H9 (cell line): ENCODE measurements around the gene ASPG. TPM values are rescaled to one million over a fixed set of nuclear protein-coding genes. Genes with fewer than 3 reads are reported as not detected.
A peak's percentile ranks its signal among the peaks of the same experiment; 100 is the strongest.

Experiments
- DNase-seq: peaks from one replicate; pipeline ENCODE4 v3.0.0-alpha.2; 2017
- H2AFZ ChIP-seq: one replicate; pipeline ENCODE4 v1.6.1; 2013; ENCODE audit warnings: mild to moderate bottlenecking, low read length, control low read depth, moderate library complexity
- H2AK5ac ChIP-seq: 2 replicates; pipeline ENCODE4 v1.6.1; 2013; ENCODE audit warnings: low read length, control low read depth, mixed read lengths; ENCODE audit not compliant: insufficient read length
- H2BK120ac ChIP-seq: one replicate; pipeline ENCODE4 v1.6.1; 2013; ENCODE audit warnings: low read depth, mild to moderate bottlenecking, low read length, control low read depth, inconsistent platforms; ENCODE audit not compliant: poor library complexity, severe bottlenecking
- H2BK12ac ChIP-seq: 2 replicates; pipeline ENCODE4 v1.6.1; 2013; ENCODE audit warnings: low read length, control low read depth, mixed read lengths, low read depth; ENCODE audit not compliant: insufficient read length
- H2BK15ac ChIP-seq: 2 replicates; pipeline ENCODE4 v1.6.1; 2013; ENCODE audit warnings: low read depth, low read length, control low read depth
- H2BK20ac ChIP-seq: one replicate; pipeline ENCODE4 v1.6.1; 2013; ENCODE audit warnings: low read depth, mild to moderate bottlenecking, low read length, control low read depth, inconsistent platforms; ENCODE audit not compliant: poor library complexity, severe bottlenecking
- H2BK5ac ChIP-seq: 2 replicates; pipeline ENCODE4 v1.6.1; 2013; ENCODE audit warnings: low read length, control low read depth, mixed read lengths; ENCODE audit not compliant: insufficient read length
- H3K14ac ChIP-seq: 2 replicates; pipeline ENCODE4 v1.6.1; 2013; ENCODE audit warnings: low read length, control low read depth; ENCODE audit not compliant: insufficient read depth
- H3K18ac ChIP-seq: 2 replicates; pipeline ENCODE4 v1.6.1; 2013; ENCODE audit warnings: low read depth, mild to moderate bottlenecking, mixed read lengths, low read length, control low read depth; ENCODE audit not compliant: insufficient read length
- H3K23ac ChIP-seq: 2 replicates; pipeline ENCODE4 v1.6.1; 2013; ENCODE audit warnings: low read length, control low read depth, mixed read lengths, low read depth; ENCODE audit not compliant: insufficient read length
- H3K23me2 ChIP-seq: 2 replicates; pipeline ENCODE4 v1.6.1; 2013; ENCODE audit warnings: low read depth, mild to moderate bottlenecking, mixed read lengths, low read length, control low read depth; ENCODE audit not compliant: insufficient read length, poor library complexity, severe bottlenecking
- H3K27ac ChIP-seq: 2 replicates; pipeline ENCODE4 v1.5.1; 2013; ENCODE audit warnings: low read length, control low read depth, mixed read lengths, low read depth; ENCODE audit not compliant: insufficient read length
- H3K27me3 ChIP-seq: 2 replicates; pipeline ENCODE4 v1.6.1; 2013; ENCODE audit warnings: low read length, control low read depth, inconsistent platforms; ENCODE audit not compliant: insufficient read depth
- H3K4ac ChIP-seq: 2 replicates; pipeline ENCODE4 v1.6.1; 2013; ENCODE audit warnings: low read depth, mild to moderate bottlenecking, control low read depth, inconsistent platforms, low read length, moderate library complexity
- H3K4me1 ChIP-seq: 2 replicates; pipeline ENCODE4 v1.6.1; 2013; ENCODE audit warnings: low read length, control low read depth, inconsistent platforms; ENCODE audit not compliant: insufficient read depth
- H3K4me2 ChIP-seq: 2 replicates; pipeline ENCODE4 v1.6.1; 2013; ENCODE audit warnings: low read length, control low read depth, mixed read lengths; ENCODE audit not compliant: insufficient read length, insufficient read depth
- H3K56ac ChIP-seq: 2 replicates; pipeline ENCODE4 v1.6.1; 2013; ENCODE audit warnings: low read depth, mild to moderate bottlenecking, mixed read lengths, low read length, control low read depth; ENCODE audit not compliant: insufficient read length
- H3K79me1 ChIP-seq: 2 replicates; pipeline ENCODE4 v1.6.1; 2013; ENCODE audit warnings: low read depth, mild to moderate bottlenecking, moderate library complexity, low read length, control low read depth, inconsistent platforms; ENCODE audit not compliant: insufficient read depth, poor library complexity, severe bottlenecking
- H3K79me2 ChIP-seq: 2 replicates; pipeline ENCODE4 v1.6.1; 2013; ENCODE audit warnings: low read length, control low read depth, inconsistent platforms; ENCODE audit not compliant: insufficient read depth
- H3K9ac ChIP-seq: 2 replicates; pipeline ENCODE4 v1.6.1; 2013; ENCODE audit warnings: low read length, control low read depth, mixed read lengths; ENCODE audit not compliant: insufficient read length; ENCODE audit errors: extremely low read depth
- H3K9me3 ChIP-seq: one replicate; pipeline ENCODE4 v1.6.1; 2013; ENCODE audit warnings: low read depth, low read length, inconsistent platforms; ENCODE audit not compliant: control insufficient read depth
- H3T11ph ChIP-seq: one replicate; pipeline ENCODE4 v1.6.1; 2013; ENCODE audit warnings: mild to moderate bottlenecking, low read length, control low read depth, inconsistent platforms
- H4K20me1 ChIP-seq: one replicate; pipeline ENCODE4 v1.6.1; 2013; ENCODE audit not compliant: control insufficient read depth, insufficient read length, insufficient read depth
- H4K5ac ChIP-seq: 2 replicates; pipeline ENCODE4 v1.6.1; 2013; ENCODE audit warnings: low read depth, mild to moderate bottlenecking, mixed read lengths, low read length, control low read depth; ENCODE audit not compliant: insufficient read length
- H4K8ac ChIP-seq: replicated peaks from 2 replicates; pipeline ENCODE4 v1.6.1; 2013; ENCODE audit warnings: low read length, control low read depth, mixed read lengths, low read depth; ENCODE audit not compliant: insufficient read length
- H4K91ac ChIP-seq: 2 replicates; pipeline ENCODE4 v1.6.1; 2013; ENCODE audit warnings: low read depth, mild to moderate bottlenecking, moderate library complexity, mixed read lengths, low read length, control low read depth; ENCODE audit not compliant: insufficient read length
- H3K27ac Mint-ChIP-seq, 3 experiments: 2 replicates in 2 of 3; 3 replicates in 1 of 3; pipeline ENCODE4 v1.8.0; 2020 to 2021; ENCODE audit warnings: mixed read lengths in 3 of 3, mild to moderate bottlenecking in 1 of 3, moderate library complexity in 1 of 3
- H3K27me3 Mint-ChIP-seq: 2 replicates; pipeline ENCODE4 v1.8.0; 2021; ENCODE audit warnings: low read depth, mild to moderate bottlenecking, moderate library complexity, mixed read lengths
- H3K36me3 Mint-ChIP-seq, 3 experiments: 2 replicates in 2 of 3; 3 replicates in 1 of 3; pipeline ENCODE4 v1.8.0; 2020 to 2021; ENCODE audit warnings: low read depth in 3 of 3, mixed read lengths in 3 of 3; ENCODE audit not compliant: insufficient read depth in 1 of 3
- H3K4me1 Mint-ChIP-seq, 2 experiments: 2 replicates each; pipeline ENCODE4 v1.8.0; 2020; ENCODE audit warnings: mixed read lengths in 2 of 2
- H3K4me3 Mint-ChIP-seq, 2 experiments: 2 replicates in 1 of 2; 3 replicates in 1 of 2; pipeline ENCODE4 v1.8.0; 2020 to 2021; ENCODE audit warnings: mild to moderate bottlenecking in 2 of 2, mixed read lengths in 2 of 2, moderate library complexity in 1 of 2
- H3K9me3 Mint-ChIP-seq, 2 experiments: 2 replicates in 1 of 2; 3 replicates in 1 of 2; pipeline ENCODE4 v1.8.0; 2020; ENCODE audit warnings: mild to moderate bottlenecking in 2 of 2, mixed read lengths in 2 of 2, moderate library complexity in 1 of 2
- CTCF ChIP-seq: fragments of 200-600 bp; sonication (generic); conservative IDR thresholded peaks from 3 replicates; pipeline ENCODE4 v1.8.0; 2021; ENCODE audit warnings: antibody characterized with exemption, mild to moderate bottlenecking
- WGBS: extraction: QIAGEN DNeasy Blood & Tissue Kit; methylation state at CpG from one replicate; pipeline ENCODE4 v1.1.7; 2013; ENCODE audit warnings: missing lambda C conversion rate, low lambda C conversion rate, mixed read lengths; ENCODE audit not compliant: insufficient read length; ENCODE audit errors: extremely low coverage; 5-methylcytosine and 5-hydroxymethylcytosine counted together
- total RNA-seq: library from RNA; stranded (reverse); gene quantifications from 2 replicates; pipeline ENCODE4 v1.2.1, GENCODE V29; 2021

ASPG gene
- total RNA-seq, 1 experiment from 2014 or later, result 0.33 TPM

- no peak overlapping the region for H3K4me3 Mint-ChIP-seq
- no peak overlapping the region for H3K4ac ChIP-seq
- peak; percentile 89 for DNase-seq
- no peaks in the 10 kb centered on the region for H3K79me1 ChIP-seq
- no CpG with 5 or more reads among the region's 12 CpGs for WGBS
- H2BK120ac ChIP-seq, result no peak overlapping the region
- no peak overlapping the region for H3K27ac ChIP-seq
- peaks cover 5 to 13% (median 5%) of the 10 kb centered on the region in 3 experiments; a peak in 6 of 7 replicates for H3K36me3 Mint-ChIP-seq
- no peaks in the 10 kb centered on the region for H3K27me3 Mint-ChIP-seq
- H3K9me3 ChIP-seq, result no peaks in the 10 kb centered on the region
- no peak overlapping the region for H3T11ph ChIP-seq
- H3K27me3 ChIP-seq, result no peaks in the 10 kb centered on the region
- H3K23me2 ChIP-seq, result no peaks in the 10 kb centered on the region
- TF ChIP-seq CTCF, result no peak
- no peak overlapping the region for H3K14ac ChIP-seq
- H4K5ac ChIP-seq, result no peak overlapping the region
- H3K23ac ChIP-seq, result no peak overlapping the region
- no peak overlapping the region for H3K9ac ChIP-seq
- no peak overlapping the region for H4K91ac ChIP-seq
- H3K56ac ChIP-seq, result no peak overlapping the region
- H2BK20ac ChIP-seq, result no peak overlapping the region
- peaks cover 29 to 37% of the 10 kb centered on the region in 2 experiments for H3K4me1 Mint-ChIP-seq
- H3K79me2 ChIP-seq, result peaks cover 5% of the 10 kb centered on the region; the same call in 1 of the 2 replicates
- H3K27ac Mint-ChIP-seq, result no peak overlapping the region; a peak in 1 of 7 replicates
- peak overlapping the region; percentile 26 for H3K4me2 ChIP-seq
- peaks cover 2% of the 10 kb centered on the region; the same call in 1 of the 2 replicates for H3K4me1 ChIP-seq
- no peak overlapping the region for H2BK12ac ChIP-seq
- no peak overlapping the region for H2AFZ ChIP-seq
- H4K8ac ChIP-seq, result no peak overlapping the region
- H4K20me1 ChIP-seq, result no peaks in the 10 kb centered on the region
- no peaks in the 10 kb centered on the region for H3K9me3 Mint-ChIP-seq
- no peak overlapping the region for H3K18ac ChIP-seq
- no peak overlapping the region for H2BK15ac ChIP-seq
- no peak overlapping the region for H2AK5ac ChIP-seq
- H2BK5ac ChIP-seq, result no peak overlapping the region
These were observed 64.2 kb downstream of the ASPG start for GRCh38 chr14:104149617-104150135.
